ENCODE results near the gene TMBIM4. TPM values are rescaled to one million over a fixed set of nuclear protein-coding genes. Genes with fewer than 3 reads are reported as not detected.

Gene TMBIM4
- total and polyA plus RNA-seq, 5 donors from 2014 or later: 51.1 to 470 (median 374) TPM

DNA sequence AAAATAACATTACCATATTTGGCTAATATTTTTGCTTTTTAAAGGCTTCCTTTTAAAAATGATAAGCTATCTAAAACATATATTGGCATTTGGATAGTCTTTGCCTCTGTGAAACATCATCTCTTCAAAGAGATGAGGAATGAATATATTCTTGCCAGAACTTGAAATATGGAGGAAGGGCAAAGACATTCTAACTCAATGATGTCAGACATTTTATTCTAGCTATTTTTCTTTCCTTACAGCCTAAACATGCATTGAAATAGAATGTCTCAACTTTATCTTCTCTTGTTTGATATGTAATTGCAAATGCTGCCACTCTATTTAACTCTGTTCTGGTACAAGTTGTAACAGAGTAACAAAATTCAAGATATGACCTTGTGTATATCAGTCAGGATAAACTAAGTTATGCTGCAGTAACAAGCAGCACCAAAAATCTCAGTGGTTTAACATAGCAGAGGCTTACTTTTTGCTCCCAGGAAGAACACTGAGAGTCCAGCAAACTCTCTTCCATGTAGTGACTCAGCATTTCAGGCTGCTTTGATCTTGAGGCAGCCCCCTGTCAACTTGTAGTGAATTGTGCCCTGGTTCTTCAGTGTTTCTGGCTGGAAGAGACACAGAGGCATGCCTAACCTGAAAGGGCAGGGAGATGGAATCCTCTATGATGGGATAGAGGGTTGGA lies 30.2 kb upstream of the TMBIM4 start:
- Mint-ChIP-seq H3K36me3 (no peaks in the 10 kb centered on the region), H3K9me3 (peaks cover 0 to 7% (median 0%) of the 10 kb centered on the region in 7 donors), H3K27me3 (no peaks in the 10 kb centered on the region), H3K4me1 (peaks cover 13 to 32% (median 23%) of the 10 kb centered on the region in 4 donors), H3K27ac (no peak overlapping the region), H3K4me3 (no peak overlapping the region)
- Histone ChIP-seq H3K27me3 (ENCODE audit: control insufficient read depth, insufficient read depth, low read length) (no peaks in the 10 kb centered on the region), H3K4me3 (ENCODE audit: low read depth, low read length) (no peak overlapping the region), H3K4me1 (ENCODE audit: control insufficient read depth, insufficient read depth, low read length, poor library complexity, severe bottlenecking) (peaks cover 13% of the 10 kb centered on the region), H3K27ac (ENCODE audit: insufficient read depth, low read length, poor library complexity, severe bottlenecking) (no peak overlapping the region), H3K36me3 (ENCODE audit: control insufficient read depth, insufficient read depth, low read length) (no peaks in the 10 kb centered on the region), H3K9me3 (ENCODE audit: control insufficient read depth in 2 of 2, low read length in 2 of 2) (peaks cover 2 to 5% of the 10 kb centered on the region in 2 experiments)
- ATAC-seq (ENCODE audit: low read depth in 2 of 2) (no peak), DNase-seq (no peak)

DNA sequence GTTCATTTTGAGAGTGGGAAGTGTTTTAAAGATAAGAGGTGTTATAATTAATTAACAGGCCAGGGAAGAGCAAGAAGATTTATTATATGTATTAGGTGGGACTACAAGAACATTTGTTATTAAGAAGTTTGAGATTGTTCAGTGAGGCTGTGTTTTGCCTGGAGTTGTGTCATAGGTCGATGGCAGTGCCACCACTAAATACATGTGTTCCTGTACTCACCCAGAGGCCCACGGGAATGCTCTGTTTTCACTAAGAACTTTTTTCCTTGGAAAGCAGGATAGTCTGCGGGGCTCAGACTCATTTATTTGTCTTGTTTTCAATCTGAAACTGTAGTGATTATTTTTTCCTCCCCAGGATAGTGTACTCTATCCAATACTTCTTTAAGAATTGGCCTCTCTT lies 29.3 kb upstream of the TMBIM4 start:
- Mint-ChIP-seq H3K27ac (no peak overlapping the region), H3K4me1 (peaks cover 16 to 29% (median 21%) of the 10 kb centered on the region in 4 donors), H3K27me3 (no peaks in the 10 kb centered on the region), H3K36me3 (no peaks in the 10 kb centered on the region), H3K9me3 (peaks cover 0 to 7% (median 0%) of the 10 kb centered on the region in 7 donors), H3K4me3 (no peak overlapping the region)
- H3K36me3 ChIP-seq (ENCODE audit: control insufficient read depth, insufficient read depth, low read length): no peaks in the 10 kb centered on the region
- no peak overlapping the region for H3K27ac ChIP-seq (ENCODE audit: insufficient read depth, low read length, poor library complexity, severe bottlenecking)
- H3K27me3 ChIP-seq (ENCODE audit: control insufficient read depth, insufficient read depth, low read length): no peaks in the 10 kb centered on the region
- DNase-seq: no peak
- no peak for ATAC-seq (ENCODE audit: low read depth in 2 of 2)
- peaks cover 13% of the 10 kb centered on the region for H3K4me1 ChIP-seq (ENCODE audit: control insufficient read depth, insufficient read depth, low read length, poor library complexity, severe bottlenecking)
- no peak overlapping the region for H3K4me3 ChIP-seq (ENCODE audit: low read depth, low read length)
- peaks cover 2 to 5% of the 10 kb centered on the region in 2 experiments for H3K9me3 ChIP-seq (ENCODE audit: control insufficient read depth in 2 of 2, low read length in 2 of 2)

DNA sequence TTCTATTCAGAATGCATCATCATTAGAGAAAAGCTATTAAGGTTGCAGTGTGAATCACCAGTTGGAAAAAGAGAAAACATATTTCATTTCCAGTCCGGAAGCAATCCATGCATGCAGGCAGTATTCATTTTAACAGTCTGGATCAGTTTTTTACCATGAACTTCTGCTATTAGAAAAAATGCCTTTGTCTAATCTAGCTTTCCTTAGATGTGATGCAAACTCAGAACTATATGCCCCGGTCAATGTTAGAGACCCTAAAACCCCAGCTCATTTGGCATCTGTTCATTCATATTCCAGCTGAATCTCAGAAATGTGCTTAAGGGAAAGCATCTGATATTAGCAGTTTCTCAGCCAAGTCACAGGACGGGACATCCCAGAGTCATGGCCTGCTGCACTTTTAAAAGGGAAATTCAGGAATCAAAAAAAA lies 27.7 kb upstream of the TMBIM4 start:
- Histone ChIP-seq H3K4me1 (ENCODE audit: control insufficient read depth, insufficient read depth, low read length, poor library complexity, severe bottlenecking) (peaks cover 7% of the 10 kb centered on the region), H3K9me3 (ENCODE audit: control insufficient read depth in 2 of 2, low read length in 2 of 2) (peaks cover 2 to 5% of the 10 kb centered on the region in 2 experiments), H3K27me3 (ENCODE audit: control insufficient read depth, insufficient read depth, low read length) (no peaks in the 10 kb centered on the region), H3K27ac (ENCODE audit: insufficient read depth, low read length, poor library complexity, severe bottlenecking) (no peak overlapping the region), H3K4me3 (ENCODE audit: low read depth, low read length) (no peak overlapping the region), H3K36me3 (ENCODE audit: control insufficient read depth, insufficient read depth, low read length) (no peaks in the 10 kb centered on the region)
- H3K4me1 Mint-ChIP-seq: peaks cover 5 to 19% (median 12%) of the 10 kb centered on the region in 4 donors
- peaks cover 0 to 7% (median 0%) of the 10 kb centered on the region in 7 donors for H3K9me3 Mint-ChIP-seq
- ATAC-seq (ENCODE audit: low read depth in 2 of 2): no peak
- no peak overlapping the region for H3K27ac Mint-ChIP-seq
- no peaks in the 10 kb centered on the region for H3K27me3 Mint-ChIP-seq
- no peak for DNase-seq
- H3K36me3 Mint-ChIP-seq: no peaks in the 10 kb centered on the region
- H3K4me3 Mint-ChIP-seq: no peak overlapping the region

DNA sequence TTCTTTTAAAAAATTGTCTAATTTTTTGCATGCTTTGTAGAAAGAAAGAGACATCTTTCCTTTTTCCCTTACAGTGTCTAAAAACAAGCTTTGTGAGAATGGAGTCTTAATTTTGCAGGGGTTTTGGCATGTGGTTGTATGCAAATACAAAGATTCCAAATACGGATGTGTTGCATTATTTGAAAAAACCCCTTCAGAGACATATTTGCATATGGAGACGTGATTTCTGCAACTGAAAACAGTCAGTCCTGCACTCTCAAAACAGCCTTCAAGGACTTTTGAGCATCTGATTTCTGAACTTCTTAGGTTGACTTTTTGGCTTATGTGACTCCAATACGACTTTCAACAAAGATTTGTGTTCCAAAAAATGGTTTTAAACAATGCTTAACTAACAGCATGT lies 27.0 kb upstream of the TMBIM4 start:
- DNase-seq: peak in 1 of 3 donors; percentile 55
- ATAC-seq (ENCODE audit: low read depth in 2 of 2): peak; percentile 28 to 31
- Histone ChIP-seq H3K27me3 (ENCODE audit: control insufficient read depth, insufficient read depth, low read length) (no peaks in the 10 kb centered on the region), H3K4me1 (ENCODE audit: control insufficient read depth, insufficient read depth, low read length, poor library complexity, severe bottlenecking) (peaks cover 7% of the 10 kb centered on the region), H3K27ac (ENCODE audit: insufficient read depth, low read length, poor library complexity, severe bottlenecking) (no peak overlapping the region), H3K9me3 (ENCODE audit: control insufficient read depth in 2 of 2, low read length in 2 of 2) (peaks cover 2 to 5% of the 10 kb centered on the region in 2 experiments), H3K4me3 (ENCODE audit: low read depth, low read length) (no peak overlapping the region), H3K36me3 (ENCODE audit: control insufficient read depth, insufficient read depth, low read length) (no peaks in the 10 kb centered on the region)
- Mint-ChIP-seq H3K9me3 (peaks cover 0 to 7% (median 0%) of the 10 kb centered on the region in 7 donors), H3K36me3 (no peaks in the 10 kb centered on the region), H3K4me3 (peak overlapping the region in 1 of 4 donors; percentile 56), H3K27me3 (no peaks in the 10 kb centered on the region), H3K4me1 (peaks cover 5 to 19% (median 11%) of the 10 kb centered on the region in 4 donors), H3K27ac (no peak overlapping the region)

DNA sequence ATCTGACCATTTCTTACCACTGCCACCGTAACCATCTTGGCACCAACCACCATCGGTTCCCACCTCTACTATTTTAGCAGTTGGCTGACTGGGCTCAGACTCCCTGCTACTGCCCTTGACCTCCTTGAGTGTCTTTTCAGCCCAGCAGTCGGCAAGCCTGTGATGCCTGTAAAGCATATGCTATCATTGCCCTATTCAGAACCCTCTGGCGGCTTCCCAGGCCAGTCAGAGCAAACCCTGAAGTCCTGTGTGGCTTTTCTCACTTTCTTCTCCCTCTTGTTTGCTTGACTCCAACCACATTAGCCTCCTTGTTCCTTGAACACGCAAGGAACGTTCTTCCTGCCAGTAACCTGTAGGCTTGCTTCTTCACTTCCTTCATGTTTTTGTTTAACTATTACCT lies 25.4 kb upstream of the TMBIM4 start:
- H3K27me3 Mint-ChIP-seq: peaks cover 5% of the 10 kb centered on the region
- Histone ChIP-seq H3K4me1 (ENCODE audit: control insufficient read depth, insufficient read depth, low read length, poor library complexity, severe bottlenecking) (peaks cover 7% of the 10 kb centered on the region), H3K27me3 (ENCODE audit: control insufficient read depth, insufficient read depth, low read length) (no peaks in the 10 kb centered on the region), H3K36me3 (ENCODE audit: control insufficient read depth, insufficient read depth, low read length) (no peaks in the 10 kb centered on the region), H3K27ac (ENCODE audit: insufficient read depth, low read length, poor library complexity, severe bottlenecking) (no peak overlapping the region), H3K9me3 (ENCODE audit: control insufficient read depth in 2 of 2, low read length in 2 of 2) (peaks cover under 1 to 4% of the 10 kb centered on the region in 2 experiments), H3K4me3 (ENCODE audit: low read depth, low read length) (no peak overlapping the region)
- DNase-seq: no peak
- H3K9me3 Mint-ChIP-seq: peaks cover 0 to 4% (median 1%) of the 10 kb centered on the region in 7 donors
- H3K4me1 Mint-ChIP-seq: peaks cover 9 to 30% (median 13%) of the 10 kb centered on the region in 4 donors
- no peaks in the 10 kb centered on the region for H3K36me3 Mint-ChIP-seq
- ATAC-seq (ENCODE audit: low read depth in 2 of 2): no peak
- H3K4me3 Mint-ChIP-seq: peak overlapping the region in 1 of 4 donors; percentile 32
- peak overlapping the region in 1 of 3 donors; percentile 85 for H3K27ac Mint-ChIP-seq

DNA sequence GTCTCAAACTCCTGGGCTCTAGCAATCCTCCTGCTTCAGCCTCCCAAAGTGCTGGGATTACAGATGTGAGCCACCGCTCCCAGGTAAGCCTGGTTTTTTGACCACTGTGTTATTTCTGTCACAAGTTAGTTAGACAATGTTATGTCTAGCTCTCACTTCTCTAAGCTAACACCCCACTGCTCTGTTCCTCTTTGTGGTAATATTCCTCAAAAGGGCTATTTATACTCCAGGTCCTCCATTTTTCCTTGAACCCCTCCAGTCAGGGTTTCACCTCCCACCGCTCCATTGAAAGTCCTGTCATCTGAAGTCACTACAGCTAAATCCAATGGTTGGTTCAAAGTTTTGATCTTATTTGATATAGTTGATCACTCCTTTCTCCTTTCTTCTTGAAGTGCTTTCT lies 24.3 kb upstream of the TMBIM4 start:
- no peaks in the 10 kb centered on the region for H3K27me3 ChIP-seq (ENCODE audit: control insufficient read depth, insufficient read depth, low read length)
- no peak for ATAC-seq (ENCODE audit: low read depth in 2 of 2)
- Mint-ChIP-seq H3K4me3 (no peak overlapping the region), H3K27ac (no peak overlapping the region), H3K4me1 (peaks cover 9 to 35% (median 13%) of the 10 kb centered on the region in 4 donors), H3K9me3 (peaks cover 0 to 2% (median 0%) of the 10 kb centered on the region in 7 donors), H3K36me3 (no peaks in the 10 kb centered on the region), H3K27me3 (peaks cover 5% of the 10 kb centered on the region)
- no peaks in the 10 kb centered on the region for H3K36me3 ChIP-seq (ENCODE audit: control insufficient read depth, insufficient read depth, low read length)
- no peak overlapping the region for H3K27ac ChIP-seq (ENCODE audit: insufficient read depth, low read length, poor library complexity, severe bottlenecking)
- no peak for DNase-seq
- peaks cover 7% of the 10 kb centered on the region for H3K4me1 ChIP-seq (ENCODE audit: control insufficient read depth, insufficient read depth, low read length, poor library complexity, severe bottlenecking)
- H3K9me3 ChIP-seq (ENCODE audit: control insufficient read depth in 2 of 2, low read length in 2 of 2): no peaks in the 10 kb centered on the region
- no peak overlapping the region for H3K4me3 ChIP-seq (ENCODE audit: low read depth, low read length)

DNA sequence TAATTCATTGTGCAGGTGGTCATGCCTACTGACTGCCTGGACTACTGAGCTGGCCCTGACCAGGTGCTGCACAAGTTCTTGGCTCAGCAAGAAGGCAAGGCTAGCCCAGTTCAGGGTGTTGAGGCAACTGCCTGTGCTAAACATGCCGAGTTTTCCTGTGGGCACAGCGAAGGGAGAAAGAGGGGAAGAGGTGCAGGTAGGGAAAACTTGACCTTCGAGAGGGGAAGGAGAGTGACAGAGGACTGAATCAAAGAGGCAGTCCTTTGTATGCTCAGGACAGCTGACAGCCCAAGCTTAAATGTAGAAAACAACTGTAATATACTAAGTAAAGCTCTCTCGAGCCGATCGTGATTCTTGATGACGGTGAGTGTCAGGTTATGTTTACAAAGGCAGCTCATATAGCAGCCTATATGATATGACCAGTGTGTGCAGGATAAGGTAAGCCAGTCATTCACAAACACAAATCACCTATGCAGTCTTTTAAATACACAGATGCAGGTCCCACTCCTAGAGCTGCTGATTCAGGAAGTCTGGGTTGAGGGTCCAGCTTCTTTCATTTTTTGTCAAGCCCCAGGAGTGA lies 21.8 kb upstream of the TMBIM4 start:
- Histone ChIP-seq H3K4me1 (ENCODE audit: control insufficient read depth, insufficient read depth, low read length, poor library complexity, severe bottlenecking) (peaks cover under 1% of the 10 kb centered on the region), H3K9me3 (ENCODE audit: control insufficient read depth in 2 of 2, low read length in 2 of 2) (peaks cover 0 to under 1% of the 10 kb centered on the region in 2 experiments), H3K27me3 (ENCODE audit: control insufficient read depth, insufficient read depth, low read length) (peaks cover 3% of the 10 kb centered on the region), H3K27ac (ENCODE audit: insufficient read depth, low read length, poor library complexity, severe bottlenecking) (no peak overlapping the region), H3K36me3 (ENCODE audit: control insufficient read depth, insufficient read depth, low read length) (no peaks in the 10 kb centered on the region), H3K4me3 (ENCODE audit: low read depth, low read length) (no peak overlapping the region)
- Mint-ChIP-seq H3K36me3 (no peaks in the 10 kb centered on the region), H3K4me3 (peak overlapping the region in 1 of 4 donors; percentile 18), H3K27ac (no peak overlapping the region), H3K9me3 (peaks cover 0 to 2% (median 0%) of the 10 kb centered on the region in 7 donors), H3K4me1 (peaks cover 11 to 30% (median 17%) of the 10 kb centered on the region in 4 donors), H3K27me3 (peaks cover 14% of the 10 kb centered on the region)
- DNase-seq: no peak
- no peak for ATAC-seq (ENCODE audit: low read depth in 2 of 2)

Data from CD4-positive, CD25-positive, alpha-beta regulatory T cell (primary cell).